Astrocyte of the cerebellum (primary cell): ENCODE data around the gene KRTAP10-9.

Experiments
- DNase-seq: peaks from one replicate; pipeline ENCODE4 v3.0.0-alpha.2; 2011; ENCODE audit warnings: low read depth
- H3K4me3 ChIP-seq: 2 replicates; pipeline ENCODE4 v1.5.1; 2011; ENCODE audit warnings: mild to moderate bottlenecking, low read depth, low read length, moderate library complexity
- in situ Hi-C: cut with HindIII; loops from 2 replicates; pipeline ENCODE4 v1.10.0; 2017; ENCODE audit warnings: low sequenced_read_pairs
- TF ChIP-seq, protein P1 (sequence below): IDR thresholded peaks from 2 replicates; pipeline ENCODE4 v1.5.1; 2012; ENCODE audit warnings: low read length, low read depth, moderate library complexity, mild to moderate bottlenecking; ENCODE audit errors: missing control alignments

Gene KRTAP10-9

DNA sequence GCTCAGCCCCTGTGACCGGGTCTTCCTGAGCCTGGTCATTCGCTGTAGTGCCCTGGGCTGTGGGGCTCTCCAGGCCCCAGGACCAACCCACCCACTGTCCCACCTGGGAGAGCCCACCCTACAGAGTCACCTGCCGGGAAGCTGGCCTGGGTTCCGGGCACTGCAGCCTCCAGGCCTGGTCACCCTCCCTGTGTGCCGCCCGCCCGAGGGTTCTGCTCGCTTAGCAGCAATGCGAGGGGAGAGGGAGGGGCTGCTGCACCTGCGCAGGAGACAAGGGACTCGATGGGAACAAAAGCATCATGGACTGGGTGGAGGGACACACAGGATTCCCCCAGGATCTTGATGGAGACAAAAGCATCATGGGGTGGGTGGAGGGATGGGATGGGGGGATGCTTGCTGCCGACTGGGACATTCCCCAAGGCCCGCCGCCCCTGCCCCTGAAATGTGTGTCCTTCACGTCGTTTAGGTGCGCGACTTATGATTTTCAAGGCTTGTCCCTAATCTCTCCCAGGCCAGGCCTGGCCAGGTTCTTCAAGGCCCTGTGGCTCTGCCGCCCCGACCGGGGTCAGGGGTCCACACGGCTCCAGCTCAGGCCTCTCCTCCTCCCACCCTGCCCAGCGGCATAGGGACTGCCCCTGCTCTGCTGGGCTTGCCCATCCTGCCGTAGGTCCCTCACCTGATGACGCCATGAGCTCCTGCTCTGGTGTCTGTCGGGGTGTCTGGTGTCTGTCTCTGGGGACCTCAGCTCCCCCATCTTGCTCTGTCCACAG is 13.3 kb upstream of the KRTAP10-9 start:
- TF ChIP-seq, protein P1, sequence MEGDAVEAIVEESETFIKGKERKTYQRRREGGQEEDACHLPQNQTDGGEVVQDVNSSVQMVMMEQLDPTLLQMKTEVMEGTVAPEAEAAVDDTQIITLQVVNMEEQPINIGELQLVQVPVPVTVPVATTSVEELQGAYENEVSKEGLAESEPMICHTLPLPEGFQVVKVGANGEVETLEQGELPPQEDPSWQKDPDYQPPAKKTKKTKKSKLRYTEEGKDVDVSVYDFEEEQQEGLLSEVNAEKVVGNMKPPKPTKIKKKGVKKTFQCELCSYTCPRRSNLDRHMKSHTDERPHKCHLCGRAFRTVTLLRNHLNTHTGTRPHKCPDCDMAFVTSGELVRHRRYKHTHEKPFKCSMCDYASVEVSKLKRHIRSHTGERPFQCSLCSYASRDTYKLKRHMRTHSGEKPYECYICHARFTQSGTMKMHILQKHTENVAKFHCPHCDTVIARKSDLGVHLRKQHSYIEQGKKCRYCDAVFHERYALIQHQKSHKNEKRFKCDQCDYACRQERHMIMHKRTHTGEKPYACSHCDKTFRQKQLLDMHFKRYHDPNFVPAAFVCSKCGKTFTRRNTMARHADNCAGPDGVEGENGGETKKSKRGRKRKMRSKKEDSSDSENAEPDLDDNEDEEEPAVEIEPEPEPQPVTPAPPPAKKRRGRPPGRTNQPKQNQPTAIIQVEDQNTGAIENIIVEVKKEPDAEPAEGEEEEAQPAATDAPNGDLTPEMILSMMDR, result no peak
- DNase-seq, result no peak
- in situ Hi-C loops, result no loop called here
- no peak overlapping the region for H3K4me3 ChIP-seq

DNA sequence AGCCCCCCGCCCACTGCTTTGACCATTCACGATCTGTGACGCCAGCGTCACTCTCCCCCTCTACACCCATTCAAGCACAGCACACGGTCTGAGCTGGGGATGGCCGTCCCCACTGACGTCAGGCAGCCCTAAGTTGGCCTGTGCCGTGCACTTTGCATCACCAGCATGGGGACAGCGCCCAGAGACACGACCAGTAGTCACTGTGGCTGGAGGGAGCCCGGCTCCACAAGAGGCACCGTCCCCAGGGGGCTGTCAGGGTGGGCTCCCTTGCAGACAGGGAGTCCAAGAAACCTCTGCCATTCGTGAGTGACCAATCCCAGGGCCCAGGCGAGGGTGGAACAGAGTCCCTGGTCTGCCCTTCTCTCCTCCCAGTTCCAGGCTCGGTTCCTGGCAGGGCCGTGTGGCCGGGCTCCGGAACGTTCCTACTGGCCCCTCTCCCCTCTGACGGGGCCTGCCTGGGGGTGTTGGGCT is 12.7 kb upstream of the KRTAP10-9 start:
- DNase-seq, result no peak
- no peak overlapping the region for H3K4me3 ChIP-seq
- TF ChIP-seq, protein P1, result no peak
- in situ Hi-C loops, result no loop called here

DNA sequence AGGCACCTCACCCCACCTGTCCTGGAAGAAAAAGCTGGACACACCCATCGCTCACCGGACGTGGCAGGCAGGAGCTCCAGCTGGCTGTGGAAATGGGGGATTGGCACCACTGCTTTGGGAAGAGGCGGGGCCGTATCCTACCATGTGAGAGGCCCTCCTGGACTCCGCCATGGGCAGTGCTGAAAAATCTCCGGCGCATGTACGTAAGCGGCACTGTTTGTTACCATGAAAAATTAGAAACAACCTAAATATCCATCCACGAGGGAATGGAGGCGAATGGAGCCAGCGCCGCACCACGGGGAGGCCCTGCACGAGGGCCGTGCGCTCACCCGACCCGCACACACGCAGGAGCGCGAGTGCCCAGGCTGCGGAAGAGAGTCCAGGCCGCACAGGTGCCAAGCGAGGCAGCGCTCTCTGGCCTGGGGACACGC is 11.9 kb upstream of the KRTAP10-9 start:
- no peak for DNase-seq
- no peak overlapping the region for H3K4me3 ChIP-seq
- in situ Hi-C loops, result no loop called here
- TF ChIP-seq, protein P1, result no peak

DNA sequence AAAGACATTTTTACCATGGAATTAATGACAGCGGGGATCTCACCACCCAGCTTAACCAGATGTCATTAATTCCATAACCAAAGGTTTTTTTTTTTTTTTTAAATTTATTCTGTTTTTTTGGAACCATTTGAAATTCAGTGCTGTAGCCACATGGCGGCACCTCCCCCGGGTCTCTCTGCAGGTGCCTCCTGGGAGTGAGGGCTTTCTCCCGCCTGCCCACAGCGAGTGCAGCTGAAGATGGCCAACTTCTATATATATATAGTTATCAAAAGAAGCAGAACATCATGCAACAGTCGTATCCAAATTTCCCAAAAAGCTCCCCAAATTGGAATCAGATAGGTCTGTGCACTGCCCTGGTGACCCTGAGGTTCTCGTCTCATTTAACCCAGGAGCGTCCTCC is 11.4 kb upstream of the KRTAP10-9 start:
- H3K4me3 ChIP-seq, result no peak overlapping the region
- TF ChIP-seq, protein P1, result no peak
- in situ Hi-C loops, result no loop called here
- DNase-seq, result no peak

DNA sequence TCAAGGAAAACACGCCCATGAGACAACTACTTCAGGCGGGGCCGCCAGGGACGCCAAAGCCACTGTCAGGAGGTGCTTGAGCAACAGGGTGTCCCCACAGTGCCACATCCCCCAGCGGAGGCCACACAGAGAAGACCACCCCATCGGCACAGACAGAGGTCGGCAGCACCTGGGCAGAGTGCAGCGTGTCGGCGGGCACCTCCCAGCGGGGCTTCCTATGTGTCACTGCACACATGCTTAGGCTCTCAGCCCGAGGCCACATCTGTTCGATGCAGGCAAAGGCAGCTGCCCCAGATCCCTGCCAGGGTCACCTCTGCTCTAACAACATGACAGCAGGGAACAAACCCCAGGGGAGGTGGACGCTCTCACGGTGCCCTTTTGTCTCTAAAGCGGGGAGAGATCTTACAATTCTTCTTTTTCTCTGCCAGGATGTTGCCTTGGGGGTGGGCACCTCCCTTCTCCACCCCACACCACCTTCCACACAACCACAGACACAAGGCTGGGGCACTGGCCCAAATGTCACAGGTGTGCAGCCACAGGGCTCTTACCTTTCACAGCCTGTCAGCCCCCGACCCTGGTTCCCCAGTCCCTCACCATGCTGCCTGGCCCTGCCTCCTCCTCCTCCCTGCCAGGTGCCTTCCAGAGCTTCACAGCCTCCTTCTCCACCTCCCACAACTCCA is 10.8 kb upstream of the KRTAP10-9 start:
- TF ChIP-seq, protein P1, result no peak
- in situ Hi-C loops, result no loop called here
- no peak for DNase-seq
- H3K4me3 ChIP-seq, result no peak overlapping the region

DNA sequence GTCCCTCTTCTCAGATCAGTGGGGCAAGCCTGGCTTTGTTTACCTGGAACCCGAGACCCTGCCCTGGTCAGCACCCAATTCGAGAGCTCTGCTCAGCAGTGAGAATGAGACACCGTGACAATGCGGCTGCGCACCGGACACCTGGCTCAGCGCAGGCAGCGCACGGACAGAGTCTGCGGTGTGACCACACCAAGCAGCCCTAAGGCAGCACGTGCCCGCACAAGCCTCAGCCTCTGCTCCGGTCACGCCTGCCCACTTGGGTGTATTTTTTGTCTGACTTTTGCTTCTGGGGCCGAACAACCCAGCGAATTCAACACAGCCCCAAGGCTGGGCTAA is 10.3 kb upstream of the KRTAP10-9 start:
- in situ Hi-C loops, result no loop called here
- TF ChIP-seq, protein P1, result no peak
- DNase-seq, result no peak
- H3K4me3 ChIP-seq, result no peak overlapping the region
